DMS 273 (cell line): ENCODE measurements around the gene UNG.
"Not testable (repeated sequence)": the region's sequence is repeated elsewhere in the genome, so short reads cannot be mapped to it uniquely, and the experiment has no call there.

Experiments used
- DNase-seq: peaks from one replicate; lab custom pipeline; 2025; ENCODE audit not compliant: unreplicated experiment; lab: John Stamatoyannopoulos, UW

UNG gene

DNA sequence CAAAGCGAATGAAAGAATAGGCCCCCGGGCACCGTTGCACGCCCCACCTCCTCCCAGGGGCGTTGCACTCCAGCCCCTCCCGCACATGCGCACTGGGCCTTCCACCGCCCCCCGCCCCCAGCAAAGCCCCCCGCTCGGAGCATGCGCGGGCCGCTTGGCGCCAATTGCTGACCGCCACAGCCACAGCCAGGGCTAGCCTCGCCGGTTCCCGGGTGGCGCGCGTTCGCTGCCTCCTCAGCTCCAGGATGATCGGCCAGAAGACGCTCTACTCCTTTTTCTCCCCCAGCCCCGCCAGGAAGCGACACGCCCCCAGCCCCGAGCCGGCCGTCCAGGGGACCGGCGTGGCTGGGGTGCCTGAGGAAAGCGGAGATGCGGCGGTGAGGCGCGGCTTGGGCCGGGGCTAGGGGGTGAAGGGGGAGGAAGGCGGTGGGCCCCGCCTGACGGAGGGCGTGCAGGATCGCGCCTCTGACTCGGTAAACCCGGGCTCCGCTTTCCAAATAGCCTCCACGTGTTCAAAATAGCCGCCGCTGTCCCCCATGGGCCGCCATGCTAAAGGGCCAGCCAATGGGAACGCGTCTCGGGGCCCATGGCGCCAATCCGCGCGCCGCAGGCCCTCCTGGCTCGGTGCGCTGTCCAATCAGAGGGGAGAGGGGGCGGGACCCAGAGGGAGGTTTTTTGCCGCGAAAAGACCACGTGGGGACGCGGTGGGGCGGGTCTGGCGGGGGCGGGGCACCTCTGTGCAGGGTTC is at the start of gene UNG:
TSS of gene UNG (plus strand) at position 163 of the 748 bp plus-strand sequence. CDS start at position 246, 83 bp downstream.
- DNase-seq: peak; percentile 97

DNA sequence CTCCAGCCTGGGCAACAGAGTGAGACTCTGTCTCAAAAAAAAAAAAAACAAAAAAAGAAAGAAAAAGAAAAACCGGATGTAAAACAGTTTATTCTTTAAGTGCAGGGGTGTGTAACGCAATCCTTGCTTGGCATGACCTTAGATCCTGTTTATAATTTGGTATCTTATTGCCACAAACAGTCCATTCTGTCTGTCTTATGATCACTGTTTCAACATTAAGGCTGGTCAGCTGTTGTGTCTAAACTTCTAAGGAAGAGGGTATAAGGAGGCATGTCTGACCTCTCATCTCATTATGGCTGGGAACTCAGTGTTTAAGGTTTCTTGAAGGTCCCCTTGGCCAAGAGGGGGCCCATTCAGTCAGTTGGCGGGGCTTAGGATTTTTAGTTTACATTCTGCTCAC is 48.7 kb upstream of the UNG start:
- DNase-seq: not testable (repeated sequence)

DNA sequence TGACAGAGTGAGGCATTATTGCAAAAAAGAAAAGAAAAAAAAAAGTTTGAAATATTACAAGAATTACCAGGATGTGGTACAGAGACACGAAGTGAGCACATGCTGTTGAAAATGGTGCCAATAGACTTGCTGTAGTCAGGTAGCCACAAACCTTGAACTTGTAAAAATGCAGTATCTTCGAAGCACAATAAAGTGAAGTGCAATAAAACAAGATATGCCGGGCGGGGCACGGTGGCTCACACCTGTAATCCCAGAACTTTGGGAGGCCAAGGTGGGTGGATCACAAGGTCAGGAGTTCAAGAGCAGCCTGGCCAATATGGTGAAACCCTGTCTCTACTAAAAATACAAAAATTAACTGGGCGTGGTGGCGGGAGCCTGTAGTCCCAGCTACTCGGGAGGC is 47.6 kb upstream of the UNG start:
- DNase-seq: not testable (repeated sequence)

DNA sequence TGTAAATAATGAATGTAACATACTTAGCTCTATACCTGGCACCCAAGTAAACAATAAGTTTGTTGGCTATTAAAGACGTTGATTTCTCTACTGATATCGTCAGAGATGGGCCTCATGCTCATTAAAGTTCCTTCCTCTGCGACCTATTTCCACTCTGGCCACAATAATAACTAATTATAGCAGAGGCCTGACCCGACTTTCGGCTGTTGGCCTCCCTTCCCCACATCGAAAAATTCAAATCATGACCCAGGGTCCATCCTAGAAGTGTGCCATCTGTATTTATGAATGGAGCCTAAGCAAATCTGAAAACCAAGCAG is 45.3 kb upstream of the UNG start:
- no peak for DNase-seq

DNA sequence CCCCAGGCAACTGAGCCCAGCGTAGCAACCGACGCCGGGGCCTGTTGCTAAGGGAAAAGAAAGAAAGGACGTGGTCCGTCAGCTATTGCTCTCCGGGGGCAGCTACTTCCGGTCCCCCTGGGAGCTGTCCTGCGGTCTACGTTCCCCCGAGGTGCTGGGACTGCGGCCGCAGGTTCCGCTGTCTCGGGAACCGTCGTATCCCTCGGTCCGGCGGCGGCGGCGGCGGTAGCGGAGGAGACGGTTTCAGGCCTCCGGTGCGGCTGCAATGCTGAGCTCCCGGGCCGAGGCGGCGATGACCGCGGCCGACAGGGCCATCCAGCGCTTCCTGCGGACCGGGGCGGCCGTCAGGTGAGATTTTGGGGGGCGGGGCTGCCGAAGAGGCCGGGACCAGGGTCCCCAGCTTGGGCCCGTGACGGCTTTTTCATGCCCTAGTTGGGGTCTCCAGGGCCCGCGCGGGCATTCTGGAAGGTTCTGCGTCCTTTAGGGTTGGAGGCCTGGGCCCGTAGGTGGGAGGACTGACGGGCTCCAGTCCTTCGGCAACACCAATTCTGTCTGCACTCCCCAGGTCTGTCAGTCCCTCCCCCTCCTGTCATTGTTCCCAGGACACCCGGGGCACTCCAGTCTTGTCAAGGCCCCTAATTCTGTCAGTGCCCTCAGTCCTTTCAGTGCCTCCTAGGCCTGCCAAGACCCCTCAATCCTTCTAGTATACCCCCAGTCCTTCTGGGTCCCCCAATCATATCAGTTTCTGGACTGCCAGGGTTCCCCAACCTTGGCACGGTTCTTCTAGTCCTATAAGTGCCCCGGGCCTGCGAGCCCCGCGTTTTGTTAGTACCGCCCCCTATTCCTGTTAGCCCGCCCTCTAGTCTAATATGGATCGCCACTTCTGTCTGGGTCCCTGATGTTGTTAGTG is 44.7 kb upstream of the UNG start, which contains the start of gene USP30:
TSS of gene USP30 (plus strand) at position 163 of the 910 bp plus-strand sequence. CDS start at position 266, 103 bp downstream.
- DNase-seq: peak; percentile 91

DNA sequence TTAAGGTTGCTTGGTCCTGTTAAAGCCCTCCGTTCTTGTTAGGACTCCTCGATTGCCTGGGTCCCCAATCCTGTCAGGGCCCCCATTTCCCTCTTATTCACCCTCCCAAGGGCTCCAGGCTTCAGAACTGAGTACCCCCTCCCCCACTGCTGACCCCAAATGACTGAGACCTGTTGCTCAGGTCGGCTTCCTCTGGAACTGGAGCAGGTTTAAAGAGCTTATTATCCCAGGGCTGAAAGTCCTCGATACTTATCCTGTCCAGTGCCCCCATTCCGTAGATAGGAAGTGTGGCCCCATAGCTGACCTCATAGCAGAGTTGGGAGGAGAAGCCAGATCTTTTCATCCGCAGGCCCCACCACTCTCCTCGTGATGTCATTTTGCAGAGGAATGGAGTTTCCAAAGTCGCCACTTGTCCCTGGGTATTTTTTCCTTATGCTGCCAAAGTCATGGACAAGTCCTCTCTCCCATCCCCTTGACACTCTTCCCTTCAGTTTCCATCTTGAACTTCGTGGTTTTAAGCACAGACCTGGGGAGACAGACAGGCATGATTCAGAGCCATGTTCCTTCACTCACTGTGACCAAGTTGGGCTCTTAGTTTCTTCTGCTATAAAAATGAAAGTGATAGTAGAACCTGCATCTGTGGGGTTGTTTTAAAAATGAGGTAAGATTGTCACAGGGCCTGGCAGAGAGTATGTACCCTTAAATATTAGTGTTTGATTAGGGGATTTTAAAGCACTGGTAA is 43.8 kb upstream of the UNG start:
- no peak for DNase-seq

DNA sequence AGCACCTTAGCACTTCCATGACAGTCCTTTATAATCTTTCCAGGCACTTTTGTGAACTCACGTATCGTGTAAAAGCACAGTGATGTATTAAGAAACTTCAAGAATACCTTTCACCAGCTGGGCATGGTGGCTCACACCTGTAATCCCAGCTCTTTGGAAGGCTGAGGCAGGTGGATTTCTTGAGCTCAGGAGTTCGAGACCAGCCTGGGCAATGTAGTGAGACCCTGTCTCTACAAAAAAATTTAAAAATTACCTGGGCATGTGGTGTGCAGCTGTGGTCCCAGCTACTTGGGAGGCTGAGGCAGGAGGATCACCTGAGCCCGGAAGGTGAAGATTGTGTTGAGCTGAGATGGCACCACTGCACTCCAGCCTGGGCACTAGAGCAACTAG is 43.3 kb upstream of the UNG start:
- not testable (repeated sequence) for DNase-seq

DNA sequence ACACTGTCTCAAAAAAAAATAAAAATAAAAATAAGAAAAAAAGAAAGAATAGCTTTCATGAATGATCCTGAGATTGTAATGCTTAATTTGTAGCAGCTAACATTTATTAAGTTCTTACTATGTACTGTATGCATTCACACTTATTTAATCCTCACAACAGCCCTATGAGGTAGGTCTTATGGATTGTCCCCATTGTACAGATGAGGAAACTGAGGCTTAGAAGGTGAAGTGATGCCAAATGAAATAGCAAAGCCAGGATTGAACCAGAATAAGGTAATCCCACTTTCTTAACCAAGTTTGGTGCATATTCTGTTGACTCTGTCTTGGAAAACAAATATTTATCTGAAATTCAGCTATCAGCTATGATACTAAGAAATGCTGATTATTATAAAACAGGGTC is 42.9 kb upstream of the UNG start:
- no peak for DNase-seq

DNA sequence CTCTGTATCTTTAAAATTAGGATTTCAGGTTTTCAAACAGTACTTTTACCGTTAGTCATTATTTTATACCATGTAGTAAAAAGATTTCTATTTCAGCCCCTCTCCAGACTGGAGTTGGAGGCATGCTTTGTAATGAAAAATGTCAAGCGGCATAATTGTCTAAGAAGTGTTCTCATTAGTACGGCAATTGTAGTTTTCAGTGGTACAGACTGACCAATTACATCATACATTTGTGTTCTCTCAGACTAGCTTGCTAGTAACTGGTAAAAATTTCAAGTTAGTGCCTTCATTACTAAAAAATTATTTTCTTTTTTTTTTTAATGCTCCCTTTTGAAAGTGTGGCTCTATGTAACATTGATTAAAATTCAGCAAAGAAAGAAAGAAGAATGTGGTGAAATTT is 40.5 kb upstream of the UNG start:
- DNase-seq: no peak

DNA sequence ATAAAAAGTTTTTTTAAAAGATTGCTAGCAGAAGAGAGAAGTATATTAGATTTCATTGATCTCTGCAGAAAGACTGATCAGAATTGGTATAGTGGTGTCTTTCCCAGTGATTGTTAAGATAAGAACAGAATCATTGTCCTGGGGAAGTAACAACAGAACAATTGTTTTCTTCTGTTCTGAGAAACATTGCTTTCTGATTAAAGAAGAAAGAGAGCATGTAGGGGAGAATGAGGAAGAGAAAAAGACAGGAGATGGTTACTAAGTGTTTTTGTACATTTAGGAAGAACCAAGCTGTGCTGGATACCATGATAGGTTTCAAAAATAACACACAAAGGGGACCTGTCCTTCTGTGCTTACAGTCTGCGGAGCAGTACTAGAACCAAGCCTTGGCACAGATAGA is 40.0 kb upstream of the UNG start:
- no peak for DNase-seq

DNA sequence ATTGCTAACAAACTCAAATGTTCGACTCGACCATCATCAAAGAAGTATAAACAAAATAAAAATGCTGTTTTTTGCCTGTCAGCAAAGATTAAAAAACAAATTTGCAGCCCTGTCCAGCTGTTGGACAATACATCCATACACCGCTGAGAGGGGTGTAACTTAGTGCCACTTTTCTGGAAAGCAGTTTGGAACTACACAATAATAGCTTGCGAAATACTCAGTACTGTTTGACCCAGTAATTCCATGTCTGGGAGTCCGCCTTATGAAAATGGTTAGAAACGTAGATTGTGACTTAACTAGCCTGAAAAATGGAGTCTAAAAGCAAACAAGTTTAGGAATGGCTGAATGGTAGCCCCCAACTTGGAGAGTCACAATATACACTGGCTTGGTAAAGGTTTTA is 38.6 kb upstream of the UNG start:
- DNase-seq: no peak

DNA sequence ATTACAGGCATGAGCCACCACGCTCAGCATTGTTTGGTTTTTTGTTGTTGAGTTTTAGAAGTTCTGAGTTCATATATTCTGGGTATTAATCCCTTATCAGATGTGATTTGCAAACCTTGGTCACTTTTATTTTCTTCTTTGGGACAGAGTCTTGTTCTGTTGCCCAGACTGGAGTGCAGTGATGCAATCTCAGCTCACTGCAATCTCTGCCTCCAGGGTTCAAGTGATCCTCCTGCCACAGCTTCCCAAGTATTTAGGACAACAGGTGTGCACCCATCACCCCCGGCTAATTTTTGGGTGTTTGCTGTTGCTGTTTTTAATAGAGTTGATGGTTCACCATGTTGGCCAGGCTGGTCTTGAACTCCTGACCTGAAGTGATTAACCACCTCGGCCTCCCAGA is 33.3 kb upstream of the UNG start:
- DNase-seq: no peak

DNA sequence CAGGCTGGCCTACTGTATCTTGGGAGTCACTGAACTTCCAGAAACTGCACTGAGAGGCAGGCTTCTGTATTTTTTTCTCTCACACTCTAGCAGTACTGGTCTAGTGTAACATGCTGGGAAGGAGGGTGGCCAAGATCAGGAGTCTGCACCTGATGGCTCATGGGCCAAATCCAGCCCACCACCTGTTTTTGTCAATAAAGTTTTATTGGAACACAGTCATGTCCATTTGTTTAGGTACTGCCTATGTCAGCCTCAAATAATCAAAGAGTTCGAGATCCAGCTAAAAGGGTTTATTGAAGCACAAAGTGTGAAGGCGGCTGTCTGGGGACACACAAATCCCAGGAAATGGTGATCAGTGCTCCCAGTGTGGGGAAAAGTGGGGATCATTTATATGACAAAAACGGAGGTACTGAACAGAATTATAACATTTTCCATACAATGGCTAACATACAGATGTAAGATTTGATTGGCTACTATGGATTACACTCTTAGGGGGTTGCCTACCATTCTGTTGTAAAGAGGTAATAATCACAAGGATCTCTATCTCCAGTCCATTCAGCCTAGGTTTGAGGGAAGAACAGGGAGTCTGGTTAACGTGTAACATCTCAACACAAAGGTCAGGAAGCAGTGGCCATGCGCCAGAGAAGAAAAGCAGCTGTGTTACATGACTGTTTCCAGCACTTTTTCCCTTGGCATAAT is 32.1 kb upstream of the UNG start:
- DNase-seq: no peak

DNA sequence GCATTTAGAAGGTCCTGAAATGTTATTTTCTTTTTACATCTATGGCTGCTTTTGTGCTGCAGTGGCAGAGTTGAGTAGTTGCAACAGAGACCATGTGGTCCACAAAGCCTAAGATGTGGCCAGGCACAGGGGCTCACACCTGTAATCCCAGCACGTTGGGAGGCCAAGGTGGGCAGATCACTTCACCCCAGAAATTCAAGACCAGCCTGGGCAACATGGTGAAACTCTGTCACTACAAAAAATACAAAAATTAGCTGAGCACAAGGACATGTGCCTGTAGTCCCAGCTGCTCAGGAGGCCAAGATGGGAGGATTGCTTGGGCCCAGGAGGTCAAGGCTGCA is 31.6 kb upstream of the UNG start:
- DNase-seq: no peak

DNA sequence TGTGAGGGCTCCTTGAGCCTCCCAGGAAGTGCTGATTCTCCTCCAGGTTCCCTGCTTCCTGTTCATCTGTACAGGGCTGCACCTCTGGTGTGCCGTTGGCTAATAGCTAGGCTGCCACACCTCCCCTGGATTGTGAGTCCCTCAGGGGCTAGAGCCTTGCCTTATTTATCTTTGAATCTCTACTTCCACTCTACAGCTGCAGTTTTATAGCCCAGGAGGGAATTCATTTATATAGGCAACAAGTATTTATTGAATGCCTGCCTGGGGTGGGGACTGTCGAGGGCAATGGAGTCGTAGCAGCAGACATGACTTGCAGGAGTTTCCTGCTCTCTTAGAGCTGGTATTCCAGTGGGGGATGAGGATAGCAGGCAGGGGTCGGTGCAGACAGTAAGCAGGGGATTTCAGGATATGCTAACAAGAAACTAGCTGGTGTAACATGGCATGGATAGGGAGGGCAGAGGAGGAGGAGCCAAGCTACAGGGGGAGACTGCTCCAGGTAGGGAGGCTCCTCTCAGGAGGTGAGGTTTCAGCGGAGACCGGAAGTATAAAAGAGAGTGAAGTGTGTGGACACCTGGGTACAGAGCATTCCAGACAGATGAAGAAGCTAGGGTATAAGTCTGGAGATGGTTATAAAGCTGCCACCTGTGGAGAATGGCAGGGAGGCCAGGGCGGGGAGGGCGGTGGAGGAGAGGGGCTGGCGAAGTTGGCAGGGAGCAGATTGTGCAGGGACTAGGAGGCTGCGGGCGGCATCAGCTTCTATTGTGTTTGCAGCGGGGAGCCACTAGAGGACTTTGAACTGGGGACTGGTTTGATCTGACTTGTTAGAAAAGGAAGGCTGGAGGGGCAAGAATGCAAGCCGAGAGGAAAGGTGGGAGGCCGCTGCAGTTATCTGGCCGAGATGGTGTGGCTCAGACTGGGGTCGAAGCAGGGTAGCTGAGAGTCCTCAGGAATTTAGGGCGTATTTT is 27.8 kb upstream of the UNG start:
- DNase-seq: no peak

DNA sequence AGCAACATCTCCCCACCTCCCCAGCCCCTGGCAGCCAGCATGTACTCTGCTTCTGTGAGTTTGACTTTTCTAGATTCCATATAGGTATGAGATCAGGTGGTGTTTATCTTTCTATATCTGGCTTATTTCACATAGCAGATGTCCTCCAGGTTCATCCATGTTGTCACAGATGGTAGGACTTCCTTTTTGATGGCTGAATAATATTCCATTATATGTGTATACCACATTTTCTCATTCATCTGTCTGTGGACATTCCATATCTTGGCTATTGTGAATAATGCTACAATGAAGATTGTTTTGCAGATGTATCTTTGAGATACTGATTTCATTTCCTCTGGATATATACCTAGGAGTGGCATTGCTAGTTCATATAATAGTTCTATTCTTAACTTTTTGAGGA is 22.5 kb upstream of the UNG start:
- DNase-seq: no peak

DNA sequence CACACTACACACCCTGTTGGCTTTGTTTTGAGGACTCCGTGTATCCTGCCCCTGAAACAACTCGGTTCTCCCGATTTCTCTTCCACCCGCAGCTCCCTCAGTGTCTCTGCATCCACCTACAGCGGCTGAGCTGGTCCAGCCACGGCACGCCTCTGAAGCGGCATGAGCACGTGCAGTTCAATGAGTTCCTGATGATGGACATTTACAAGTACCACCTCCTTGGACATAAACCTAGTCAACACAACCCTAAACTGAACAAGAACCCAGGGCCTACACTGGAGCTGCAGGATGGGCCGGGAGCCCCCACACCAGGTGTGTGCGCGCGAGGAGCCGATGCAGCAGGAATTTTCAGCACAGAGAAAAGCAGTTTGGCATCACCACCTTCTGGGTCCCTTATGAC is 14.6 kb upstream of the UNG start:
- DNase-seq: no peak

DNA sequence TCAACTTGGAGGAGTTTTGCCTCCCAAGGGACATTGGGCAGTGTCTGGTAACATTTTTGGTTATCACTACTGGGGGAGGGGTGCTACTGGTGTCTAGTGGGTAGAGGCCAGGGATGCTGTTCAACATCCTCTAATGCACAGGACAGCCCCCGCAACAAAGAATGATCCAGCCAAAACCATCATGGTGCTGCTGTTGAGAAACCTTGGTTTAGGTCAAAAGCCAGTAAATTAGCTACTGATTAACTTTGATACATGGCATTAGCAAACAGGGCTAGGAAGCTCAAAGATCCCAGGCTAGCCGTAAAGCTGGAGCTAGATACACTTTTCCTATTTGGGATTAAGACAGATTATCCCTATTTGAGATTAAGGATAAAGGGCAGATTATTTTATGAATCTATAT is 13.0 kb upstream of the UNG start:
- DNase-seq: no peak

DNA sequence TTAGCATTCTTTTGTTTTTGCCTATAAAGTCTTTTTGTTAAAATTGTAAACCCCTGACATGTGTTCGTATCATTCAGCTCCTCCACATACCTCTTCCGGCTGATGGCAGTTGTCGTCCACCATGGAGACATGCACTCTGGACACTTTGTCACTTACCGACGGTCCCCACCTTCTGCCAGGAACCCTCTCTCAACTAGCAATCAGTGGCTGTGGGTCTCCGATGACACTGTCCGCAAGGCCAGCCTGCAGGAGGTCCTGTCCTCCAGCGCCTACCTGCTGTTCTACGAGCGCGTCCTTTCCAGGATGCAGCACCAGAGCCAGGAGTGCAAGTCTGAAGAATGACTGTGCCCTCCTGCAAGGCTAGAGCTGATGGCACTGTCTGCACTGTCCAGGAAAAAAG is 11.8 kb upstream of the UNG start:
- no peak for DNase-seq

DNA sequence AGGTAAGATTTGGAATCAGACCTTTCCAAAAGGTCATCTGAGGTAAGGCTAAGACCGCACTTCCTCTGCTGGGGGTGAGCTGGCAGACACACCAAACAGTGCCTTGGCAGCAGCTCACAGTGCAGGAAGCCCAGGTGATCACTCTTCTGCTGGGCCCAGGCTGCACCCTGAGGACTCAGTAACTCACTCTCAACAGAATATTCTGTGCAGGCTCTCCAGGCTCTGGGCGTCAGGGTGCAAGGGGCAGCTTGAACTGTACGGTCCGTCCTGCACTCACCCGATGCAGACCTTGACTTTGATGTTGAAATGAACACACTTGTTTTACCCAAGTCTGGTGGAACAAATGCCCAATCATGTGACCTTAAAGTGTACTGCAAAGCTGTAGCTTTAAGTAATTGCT is 10.1 kb upstream of the UNG start:
- DNase-seq: no peak
